ENCODE measurements around the gene MBNL1. TPM values are rescaled to one million over a fixed set of nuclear protein-coding genes. Genes with fewer than 3 reads are reported as not detected.

Gene MBNL1
- polyA plus RNA-seq, 1 donor (not counting 4 experiments of a cell fraction or from before 2014, with no cell fraction given), result 58.3 TPM

GRCh38 chr3:152288681-152289080 is 20.0 kb downstream of the MBNL1 start:
- no peak for FAIRE-seq
- H3K9ac ChIP-seq (ENCODE audit: control insufficient read depth, extremely low read depth, insufficient read depth, low read length), result peak overlapping the region; percentile 11
- peak overlapping the region; percentile 71 for H3K4me2 ChIP-seq (ENCODE audit: control insufficient read depth, extremely low read depth, insufficient read depth, low read depth, low read length)
- peaks cover 22% of the 10 kb centered on the region for H3K4me1 ChIP-seq (ENCODE audit: control insufficient read depth, extremely low read depth, insufficient read depth, low read length)
- no peaks in the 10 kb centered on the region for H3K9me3 ChIP-seq (ENCODE audit: control insufficient read depth, low read depth, low read length)
- H3K27ac ChIP-seq (ENCODE audit: control insufficient read depth, insufficient read depth, low read length), result peak overlapping the region; percentile 78
- no peaks in the 10 kb centered on the region for H3K9me1 ChIP-seq (ENCODE audit: control insufficient read depth, extremely low read depth, insufficient read depth, low read length)
- TF ChIP-seq EZH2 (IDR thresholded peaks at IDR 0.05; ENCODE audit: low read length), result no peak
- TF ChIP-seq, protein P1, sequence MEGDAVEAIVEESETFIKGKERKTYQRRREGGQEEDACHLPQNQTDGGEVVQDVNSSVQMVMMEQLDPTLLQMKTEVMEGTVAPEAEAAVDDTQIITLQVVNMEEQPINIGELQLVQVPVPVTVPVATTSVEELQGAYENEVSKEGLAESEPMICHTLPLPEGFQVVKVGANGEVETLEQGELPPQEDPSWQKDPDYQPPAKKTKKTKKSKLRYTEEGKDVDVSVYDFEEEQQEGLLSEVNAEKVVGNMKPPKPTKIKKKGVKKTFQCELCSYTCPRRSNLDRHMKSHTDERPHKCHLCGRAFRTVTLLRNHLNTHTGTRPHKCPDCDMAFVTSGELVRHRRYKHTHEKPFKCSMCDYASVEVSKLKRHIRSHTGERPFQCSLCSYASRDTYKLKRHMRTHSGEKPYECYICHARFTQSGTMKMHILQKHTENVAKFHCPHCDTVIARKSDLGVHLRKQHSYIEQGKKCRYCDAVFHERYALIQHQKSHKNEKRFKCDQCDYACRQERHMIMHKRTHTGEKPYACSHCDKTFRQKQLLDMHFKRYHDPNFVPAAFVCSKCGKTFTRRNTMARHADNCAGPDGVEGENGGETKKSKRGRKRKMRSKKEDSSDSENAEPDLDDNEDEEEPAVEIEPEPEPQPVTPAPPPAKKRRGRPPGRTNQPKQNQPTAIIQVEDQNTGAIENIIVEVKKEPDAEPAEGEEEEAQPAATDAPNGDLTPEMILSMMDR (optimal IDR thresholded peaks at IDR 0.05 in 1 of 3, IDR thresholded peaks at IDR 0.05 in 1 of 3, conservative IDR thresholded peaks at IDR 0.05 in 1 of 3; ENCODE audit: extremely low read depth in 1 of 3, insufficient read depth in 2 of 3, low read length in 3 of 3), result no peak
- dilution Hi-C loops (cut with MboI; ENCODE audit: extremely low pct_ligation_motif_present, low sequenced_read_pairs), result no loop called here
- H4K20me1 ChIP-seq (ENCODE audit: control insufficient read depth, extremely low read depth, insufficient read depth, low read length), result no peaks in the 10 kb centered on the region
- H3K79me2 ChIP-seq (ENCODE audit: control insufficient read depth, insufficient read depth, low read length), result peaks cover 91% of the 10 kb centered on the region
- no peaks in the 10 kb centered on the region for H3K36me3 ChIP-seq (ENCODE audit: control insufficient read depth in 2 of 2, extremely low read depth in 1 of 2, insufficient read depth in 2 of 2, low read length in 2 of 2)
- no peak overlapping the region for H3K4me3 ChIP-seq (ENCODE audit: control insufficient read depth in 2 of 3, extremely low read depth in 1 of 3, insufficient read depth in 2 of 3, low read depth in 1 of 3, low read length in 3 of 3)
- H3K27me3 ChIP-seq (ENCODE audit: control insufficient read depth, extremely low read depth, insufficient read depth, low read length), result no peaks in the 10 kb centered on the region
- H2AFZ ChIP-seq (ENCODE audit: control insufficient read depth, low read length), result no peak overlapping the region
- no peak for DNase-seq (ENCODE audit: low read depth, low spot score)

DNA sequence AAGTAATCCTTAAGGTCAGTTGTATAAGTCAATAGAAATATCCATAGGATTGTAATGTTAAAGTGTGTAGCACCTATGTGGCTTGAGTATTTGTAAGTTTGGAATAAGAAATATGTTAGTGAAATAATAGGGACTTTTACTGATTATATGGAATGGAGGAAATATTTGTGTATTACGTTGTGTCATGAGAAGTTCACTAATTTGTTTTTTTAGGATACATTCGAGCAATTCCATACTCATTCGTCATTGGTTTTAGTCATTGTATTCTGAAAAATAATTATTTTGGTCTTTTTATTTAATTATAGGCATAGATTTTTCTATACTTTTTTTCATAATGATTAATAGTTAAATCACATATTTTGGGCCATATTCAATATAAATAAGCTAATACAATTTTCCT is 21.0 kb downstream of the MBNL1 start:
- Histone ChIP-seq H3K4me2 (ENCODE audit: control insufficient read depth, extremely low read depth, insufficient read depth, low read depth, low read length) (no peak overlapping the region), H3K9ac (ENCODE audit: control insufficient read depth, extremely low read depth, insufficient read depth, low read length) (no peak overlapping the region), H2AFZ (ENCODE audit: control insufficient read depth, low read length) (no peak overlapping the region), H3K9me1 (ENCODE audit: control insufficient read depth, extremely low read depth, insufficient read depth, low read length) (no peaks in the 10 kb centered on the region), H3K27me3 (ENCODE audit: control insufficient read depth, extremely low read depth, insufficient read depth, low read length) (no peaks in the 10 kb centered on the region), H3K4me3 (ENCODE audit: control insufficient read depth in 2 of 3, extremely low read depth in 1 of 3, insufficient read depth in 2 of 3, low read depth in 1 of 3, low read length in 3 of 3) (no peak overlapping the region), H3K4me1 (ENCODE audit: control insufficient read depth, extremely low read depth, insufficient read depth, low read length) (peaks cover 22% of the 10 kb centered on the region), H4K20me1 (ENCODE audit: control insufficient read depth, extremely low read depth, insufficient read depth, low read length) (no peaks in the 10 kb centered on the region), H3K9me3 (ENCODE audit: control insufficient read depth, low read depth, low read length) (no peaks in the 10 kb centered on the region), H3K36me3 (ENCODE audit: control insufficient read depth in 2 of 2, extremely low read depth in 1 of 2, insufficient read depth in 2 of 2, low read length in 2 of 2) (no peaks in the 10 kb centered on the region), H3K79me2 (ENCODE audit: control insufficient read depth, insufficient read depth, low read length) (peaks cover 84% of the 10 kb centered on the region), H3K27ac (ENCODE audit: control insufficient read depth, insufficient read depth, low read length) (peak overlapping the region; percentile 23)
- no peak for TF ChIP-seq EZH2 (IDR thresholded peaks at IDR 0.05; ENCODE audit: low read length)
- TF ChIP-seq, protein P1 (optimal IDR thresholded peaks at IDR 0.05 in 1 of 3, IDR thresholded peaks at IDR 0.05 in 1 of 3, conservative IDR thresholded peaks at IDR 0.05 in 1 of 3; ENCODE audit: extremely low read depth in 1 of 3, insufficient read depth in 2 of 3, low read length in 3 of 3), result no peak
- dilution Hi-C loops (cut with MboI; ENCODE audit: extremely low pct_ligation_motif_present, low sequenced_read_pairs), result no loop called here
- DNase-seq (ENCODE audit: low read depth, low spot score), result no peak
- no peak for FAIRE-seq
